SK-N-SH (cell line): Measurements from ENCODE around the gene SEPTIN10. TPM values are rescaled to one million over a fixed set of nuclear protein-coding genes. Genes with fewer than 3 reads are reported as not detected.
A peak's percentile ranks its signal among the peaks of the same experiment; 100 is the strongest.

Source experiments
- CTCF ChIA-PET: fragments of 300-600, 350-600 bp; formaldehyde crosslinking; extraction: SDS; loops from one replicate; lab custom pipeline; 2021; lab: Yijun Ruan, JAX
- POLR2A ChIA-PET: fragments of 350-600 bp; sonication (Branson Sonifier 250); formaldehyde crosslinking; extraction: SDS; loops from one replicate; lab custom pipeline; 2020; ENCODE audit warnings: antibody characterized with exemption, inconsistent platforms; lab: Yijun Ruan, JAX
- DNase-seq: peaks from one replicate; pipeline ENCODE4 v3.0.0; 2012
- H2AFZ ChIP-seq: fragments of 200-600 bp; sonication (generic); 2 replicates; pipeline ENCODE4 v1.8.1; 2016; ENCODE audit warnings: antibody characterized with exemption, mild to moderate bottlenecking, low read depth
- H3F3A ChIP-seq: fragments of 200-600 bp; sonication (generic); replicated peaks from 2 replicates; pipeline ENCODE3; 2016; ENCODE audit warnings: antibody characterized with exemption, mild to moderate bottlenecking; ENCODE audit not compliant: insufficient read depth
- H3K27ac ChIP-seq, 2 experiments: fragments of 200-500 bp in 1 of 2; fragments of 200-600 bp in 1 of 2; sonication (Bioruptor generic) in 1 of 2; sonication (generic), shearing (Covaris generic) in 1 of 2; 2 replicates each; pipeline versions ENCODE4 v1.5.1 to v1.6.1; 2014 to 2016; ENCODE audit warnings: low read depth in 2 of 2, inconsistent platforms in 1 of 2, low read length in 1 of 2, mild to moderate bottlenecking in 1 of 2, mixed read lengths in 1 of 2
- H3K27me3 ChIP-seq: fragments of 200-600 bp; sonication (generic), shearing (Covaris generic); 2 replicates; pipeline ENCODE4 v1.6.1; 2016; ENCODE audit warnings: mixed run types; ENCODE audit not compliant: insufficient read depth
- H3K36me3 ChIP-seq, 2 experiments: fragments of 200-500 bp in 1 of 2; fragments of 200-600 bp in 1 of 2; sonication (Bioruptor generic) in 1 of 2; sonication (generic) in 1 of 2; replicated peaks in 1 of 2; 2 replicates each; pipeline versions ENCODE3 to v1.5.1; 2014 to 2016; ENCODE audit warnings: low read length in 1 of 2, mild to moderate bottlenecking in 1 of 2; ENCODE audit not compliant: insufficient read depth in 2 of 2, control insufficient read depth in 1 of 2
- H3K4me1 ChIP-seq, 2 experiments: fragments of 200-500 bp in 1 of 2; fragments of 200-600 bp in 1 of 2; sonication (Bioruptor generic) in 1 of 2; sonication (generic), shearing (Covaris generic) in 1 of 2; 2 replicates each; pipeline versions ENCODE4 v1.5.1 to v1.6.1; 2014 to 2016; ENCODE audit warnings: low read depth in 1 of 2, low read length in 1 of 2, mixed run types in 1 of 2; ENCODE audit not compliant: insufficient read depth in 2 of 2, control insufficient read depth in 1 of 2
- H3K4me2 ChIP-seq: fragments of 200-600 bp; sonication (generic), shearing (Covaris generic); 2 replicates; pipeline ENCODE4 v1.6.1; 2017; ENCODE audit warnings: mixed run types
- H3K4me3 ChIP-seq, 2 experiments: fragments of 200-500 bp in 1 of 2; fragments of 200-600 bp in 1 of 2; sonication (Bioruptor generic) in 1 of 2; sonication (generic), shearing (Covaris generic) in 1 of 2; 2 replicates each; pipeline versions ENCODE4 v1.5.1 to v1.8.1; 2014 to 2016; ENCODE audit warnings: low read depth in 2 of 2, inconsistent platforms in 1 of 2, low read length in 1 of 2, mild to moderate bottlenecking in 1 of 2, mixed read lengths in 1 of 2, moderate library complexity in 1 of 2
- H3K79me2 ChIP-seq: fragments of 200-600 bp; sonication (generic); 2 replicates; pipeline ENCODE4 v1.8.1; 2017; ENCODE audit warnings: mild to moderate bottlenecking; ENCODE audit not compliant: insufficient read depth
- H3K9ac ChIP-seq: fragments of 200-600 bp; sonication (generic); 2 replicates; pipeline ENCODE4 v1.6.1; 2017; ENCODE audit warnings: mixed run types
- H3K9me2 ChIP-seq: fragments of 200-600 bp; sonication (generic); 2 replicates; pipeline ENCODE4 v1.6.1; 2017; ENCODE audit warnings: mixed run types
- H3K9me3 ChIP-seq: fragments of 200-600 bp; sonication (generic); 2 replicates; pipeline ENCODE4 v1.6.1; 2017; ENCODE audit warnings: mixed run types, mild to moderate bottlenecking, moderate library complexity
- H4K20me1 ChIP-seq: fragments of 200-600 bp; sonication (generic); 2 replicates; pipeline ENCODE4 v1.6.1; 2017; ENCODE audit warnings: mild to moderate bottlenecking, mixed run types; ENCODE audit not compliant: insufficient read depth
- EP300 ChIP-seq, 2 experiments: IDR thresholded peaks; 2 replicates each; pipeline versions ENCODE4 v1.4.0 to v1.6.1; 2012; ENCODE audit warnings: borderline replicate concordance in 1 of 2, low read depth in 1 of 2, low read length in 1 of 2
- EZH2phosphoT487 ChIP-seq: fragments of 200-600 bp; sonication (generic); IDR thresholded peaks from 2 replicates; pipeline ENCODE4 v1.6.1; 2017; ENCODE audit warnings: low read depth, mixed run types, mild to moderate bottlenecking, antibody characterized with exemption, moderate library complexity, borderline replicate concordance
- FOSL2 ChIP-seq: IDR thresholded peaks from 2 replicates; pipeline ENCODE4 v1.4.0; 2012; ENCODE audit warnings: low read depth, mild to moderate bottlenecking, moderate library complexity, borderline replicate concordance
- GABPA ChIP-seq: IDR thresholded peaks from 2 replicates; pipeline ENCODE4 v1.4.0; 2012; ENCODE audit warnings: low read depth, mild to moderate bottlenecking
- NRF1 ChIP-seq: IDR thresholded peaks from 2 replicates; pipeline ENCODE4 v1.6.1; 2012; ENCODE audit warnings: low read depth, mild to moderate bottlenecking, low read length
- RAD21 ChIP-seq: IDR thresholded peaks from 2 replicates; pipeline ENCODE4 v1.6.1; 2012; ENCODE audit warnings: mild to moderate bottlenecking, low read length
- RXRA ChIP-seq: IDR thresholded peaks from 2 replicates; pipeline ENCODE4 v1.4.0; 2012; ENCODE audit warnings: low read depth, mild to moderate bottlenecking, borderline replicate concordance
- TAF1 ChIP-seq: IDR thresholded peaks from 2 replicates; pipeline ENCODE4 v1.6.1; 2012; ENCODE audit warnings: low read depth, mild to moderate bottlenecking, low read length, moderate library complexity, borderline replicate concordance
- TCF12 ChIP-seq: IDR thresholded peaks from 2 replicates; pipeline ENCODE4 v1.4.0; 2012
- YY1 ChIP-seq: IDR thresholded peaks from 2 replicates; pipeline ENCODE4 v1.4.0; 2012; ENCODE audit warnings: low read depth, mild to moderate bottlenecking
- WGBS: methylation state at CpG from one replicate; pipeline ENCODE4 v1.1.6; 2017; ENCODE audit warnings: low lambda C conversion rate; 5-methylcytosine and 5-hydroxymethylcytosine counted together
- polyA plus RNA-seq, 3 experiments: library from polyadenylated mRNA; depleted of rRNA; stranded (reverse); fragments of >200 nt; gene quantifications; 2 replicates each; pipeline ENCODE4 v1.2.3, GENCODE V29; 2012

Gene SEPTIN10
- polyA plus RNA-seq, 1 of the 3 experiments (the other 2 are of a cell fraction) = 46.5 TPM

DNA sequence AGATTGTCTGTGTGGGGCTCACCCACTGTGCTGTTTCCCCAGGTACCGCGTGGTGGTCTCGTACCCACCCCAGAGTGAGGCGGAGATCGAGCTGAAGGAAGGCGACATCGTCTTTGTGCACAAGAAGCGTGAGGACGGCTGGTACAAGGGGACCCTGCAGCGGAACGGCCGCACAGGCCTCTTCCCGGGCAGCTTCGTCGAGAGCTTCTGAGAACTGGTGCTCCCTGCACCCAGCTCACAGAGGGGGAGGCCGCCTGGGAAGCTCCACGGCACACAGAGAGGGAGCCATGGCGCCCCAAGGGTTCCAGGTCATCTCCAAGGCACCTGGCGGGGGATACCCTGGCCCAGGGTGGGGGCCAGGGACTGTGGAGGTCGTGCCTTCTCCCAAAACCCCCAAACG is 112.3 kb downstream of the SEPTIN10 start:
- DNase-seq = no peak
- Histone ChIP-seq H4K20me1 (no peaks in the 10 kb centered on the region), H2AFZ (no peak overlapping the region), H3K27ac (no peak overlapping the region), H3K4me3 (no peak overlapping the region), H3K4me2 (no peak overlapping the region), H3K27me3 (no peaks in the 10 kb centered on the region), H3K4me1 (peaks cover 13 to 24% of the 10 kb centered on the region in 2 experiments; a peak in 3 of 4 replicates), H3F3A (no peaks in the 10 kb centered on the region), H3K79me2 (no peaks in the 10 kb centered on the region), H3K9me3 (no peaks in the 10 kb centered on the region), H3K9me2 (no peaks in the 10 kb centered on the region), H3K9ac (no peak overlapping the region), H3K36me3 (peaks cover 0 to 3% of the 10 kb centered on the region in 2 experiments)
- CTCF ChIA-PET = interaction anchor here (1.1 to 4.4 kb wide), 2 partner anchors 9 to 374 kb away, joined by 3 to 29 read pairs; no protein-coding TSS in a partner anchor
- WGBS = 95% methylated on average over 18 of the region's 21 CpGs
- no peak for TF ChIP-seq GABPA
- POLR2A ChIA-PET = no interaction called here

DNA sequence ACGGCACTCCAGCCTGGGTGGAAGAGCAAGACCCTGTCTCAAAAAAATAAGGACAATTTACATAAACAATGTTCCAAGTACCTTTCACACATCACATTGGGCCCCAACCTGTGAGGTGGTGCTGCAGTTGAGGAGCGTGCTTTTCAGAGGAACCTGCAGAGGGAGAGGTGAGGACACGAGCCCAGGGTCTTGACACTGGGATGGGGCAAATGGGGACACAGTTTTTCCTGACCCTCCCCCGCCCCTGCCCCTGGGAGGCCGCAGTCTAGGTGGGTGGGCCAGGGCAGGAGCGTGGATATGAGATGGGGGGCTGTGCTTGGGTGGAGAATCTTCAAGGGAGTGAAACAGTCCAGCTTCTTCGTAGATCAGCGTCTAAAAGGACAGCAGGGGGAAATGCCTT is 112.9 kb downstream of the SEPTIN10 start:
- no peaks in the 10 kb centered on the region for H3K9me2 ChIP-seq

DNA sequence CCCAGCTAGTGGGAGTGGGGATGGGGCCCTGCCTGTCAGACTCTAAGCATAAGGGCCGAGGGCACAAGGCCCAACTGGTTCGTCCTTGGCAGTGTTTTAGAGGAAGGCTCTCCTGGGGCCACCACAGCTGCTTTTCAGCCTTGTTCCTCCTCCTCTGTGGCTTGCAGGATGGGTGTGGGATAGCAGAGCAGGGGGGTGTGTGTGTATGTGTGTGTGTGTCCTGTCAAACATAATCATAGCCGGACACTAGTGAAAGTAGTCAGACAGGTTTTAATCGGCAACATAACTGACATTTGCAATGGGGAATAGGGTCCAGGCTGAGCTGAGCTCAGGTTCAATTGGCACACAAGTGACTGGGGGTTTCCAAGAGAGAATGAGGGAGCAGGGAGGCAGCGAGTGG is 114.2 kb downstream of the SEPTIN10 start:
- Histone ChIP-seq H3K9ac (no peak overlapping the region), H3K9me2 (no peaks in the 10 kb centered on the region), H3K27me3 (no peaks in the 10 kb centered on the region), H3K36me3 (peaks cover 0 to 3% of the 10 kb centered on the region in 2 experiments), H3F3A (no peaks in the 10 kb centered on the region), H3K9me3 (no peaks in the 10 kb centered on the region), H3K4me3 (no peak overlapping the region), H2AFZ (no peak overlapping the region), H3K4me2 (no peak overlapping the region), H3K4me1 (peaks cover 13 to 24% of the 10 kb centered on the region in 2 experiments; a peak in 3 of 4 replicates), H3K27ac (peak overlapping the region in 1 of 2 experiments; percentile 58; a peak in 2 of 4 replicates), H4K20me1 (no peaks in the 10 kb centered on the region), H3K79me2 (no peaks in the 10 kb centered on the region)
- peak; percentile 38; the same call in 1 of the 2 replicates for TF ChIP-seq TCF12
- no peak for TF ChIP-seq RXRA
- POLR2A ChIA-PET = no interaction called here
- whole genome bisulfite sequencing = 74% methylated on average over 5 of the region's 5 CpGs
- CTCF ChIA-PET = interaction anchor here (0.7 to 4.4 kb wide), 5 partner anchors 8 to 377 kb away, joined by 3 to 29 read pairs (median 4); partner anchors contain the start of gene SH3RF3
- peak; percentile 55 for DNase-seq

More for the DNA sequence above, 112.9 kb downstream of the SEPTIN10 start:
- Histone ChIP-seq H3F3A (no peaks in the 10 kb centered on the region), H3K27me3 (no peaks in the 10 kb centered on the region), H2AFZ (no peak overlapping the region), H3K27ac (no peak overlapping the region), H3K4me2 (no peak overlapping the region), H3K9ac (no peak overlapping the region), H3K4me3 (no peak overlapping the region), H3K36me3 (peaks cover 0 to 3% of the 10 kb centered on the region in 2 experiments), H3K4me1 (peaks cover 13 to 24% of the 10 kb centered on the region in 2 experiments; a peak in 3 of 4 replicates), H3K79me2 (no peaks in the 10 kb centered on the region), H3K9me3 (no peaks in the 10 kb centered on the region), H4K20me1 (no peaks in the 10 kb centered on the region)
- POLR2A ChIA-PET = no interaction called here
- no peak for DNase-seq
- WGBS = 89% methylated on average over 8 of the region's 8 CpGs
- CTCF ChIA-PET = interaction anchor here (4.4 kb wide), 1 partner anchor 9 kb away, joined by 29 read pairs; no protein-coding TSS in a partner anchor
- TF ChIP-seq TAF1 (no peak), FOSL2 (no peak), EP300 (IDR thresholded peaks at IDR 0.05; ENCODE audit: borderline replicate concordance in 1 of 2, low read depth in 1 of 2, low read length in 1 of 2) (no peak), RAD21 (no peak), YY1 (no peak), EZH2phosphoT487 (no peak), RXRA (no peak), NRF1 (no peak)
